GM12873 (cell line): ENCODE results near the gene IL22RA2.

Experiments used
- CTCF ChIP-seq: IDR thresholded peaks from 2 replicates; pipeline ENCODE4 v1.5.1; 2012; ENCODE audit warnings: low read depth, mild to moderate bottlenecking, moderate library complexity, low read length, control low read depth; ENCODE audit not compliant: insufficient read depth; ENCODE audit errors: missing control alignments

The IL22RA2 gene

DNA sequence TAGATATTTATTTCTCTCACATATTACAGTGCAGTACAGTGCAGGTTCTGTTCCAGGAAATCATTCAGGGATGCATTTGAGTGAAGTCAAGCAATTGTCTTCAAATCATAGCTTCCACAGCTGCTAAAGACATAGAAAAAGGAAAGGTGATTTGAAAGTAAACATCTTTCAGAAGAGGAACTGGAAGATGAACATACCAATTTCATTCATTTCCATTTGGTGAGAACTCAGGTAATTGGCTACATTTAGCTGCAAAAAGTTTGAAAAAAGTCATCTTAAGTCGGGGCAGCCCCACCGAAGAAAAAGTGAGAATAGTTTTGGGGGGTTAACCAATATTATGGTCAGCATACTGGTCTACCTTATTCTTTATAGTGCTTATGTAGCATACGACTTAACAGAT, 67.3 kb downstream of the IL22RA2 start:
- no peak for TF ChIP-seq CTCF

DNA sequence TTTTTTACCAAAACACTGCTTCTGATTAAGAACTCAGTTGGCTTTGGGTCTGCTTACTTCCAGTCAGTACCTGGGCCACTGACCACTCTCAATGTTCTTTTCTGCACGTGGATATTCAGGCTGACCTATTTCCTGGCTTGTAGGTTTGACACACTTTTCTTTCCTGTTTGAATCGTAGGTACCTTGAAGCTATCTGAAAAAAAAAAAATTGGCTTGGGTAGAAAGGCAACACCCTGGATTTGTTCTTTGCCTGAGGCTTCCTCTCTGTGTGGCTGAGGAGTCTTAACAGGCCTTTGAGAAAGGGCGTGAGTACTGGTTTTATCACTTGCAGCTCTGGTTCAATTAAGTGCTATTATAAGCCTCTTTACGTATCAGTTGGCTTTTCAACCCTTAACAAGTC, 68.1 kb downstream of the IL22RA2 start:
- no peak for TF ChIP-seq CTCF

GRCh38 chr6:137104926-137105325, 68.5 kb downstream of the IL22RA2 start:
- no peak for TF ChIP-seq CTCF

- TF ChIP-seq CTCF: no peak
These were observed 70.5 kb downstream of the IL22RA2 start for GRCh38 chr6:137102851-137103492.

DNA sequence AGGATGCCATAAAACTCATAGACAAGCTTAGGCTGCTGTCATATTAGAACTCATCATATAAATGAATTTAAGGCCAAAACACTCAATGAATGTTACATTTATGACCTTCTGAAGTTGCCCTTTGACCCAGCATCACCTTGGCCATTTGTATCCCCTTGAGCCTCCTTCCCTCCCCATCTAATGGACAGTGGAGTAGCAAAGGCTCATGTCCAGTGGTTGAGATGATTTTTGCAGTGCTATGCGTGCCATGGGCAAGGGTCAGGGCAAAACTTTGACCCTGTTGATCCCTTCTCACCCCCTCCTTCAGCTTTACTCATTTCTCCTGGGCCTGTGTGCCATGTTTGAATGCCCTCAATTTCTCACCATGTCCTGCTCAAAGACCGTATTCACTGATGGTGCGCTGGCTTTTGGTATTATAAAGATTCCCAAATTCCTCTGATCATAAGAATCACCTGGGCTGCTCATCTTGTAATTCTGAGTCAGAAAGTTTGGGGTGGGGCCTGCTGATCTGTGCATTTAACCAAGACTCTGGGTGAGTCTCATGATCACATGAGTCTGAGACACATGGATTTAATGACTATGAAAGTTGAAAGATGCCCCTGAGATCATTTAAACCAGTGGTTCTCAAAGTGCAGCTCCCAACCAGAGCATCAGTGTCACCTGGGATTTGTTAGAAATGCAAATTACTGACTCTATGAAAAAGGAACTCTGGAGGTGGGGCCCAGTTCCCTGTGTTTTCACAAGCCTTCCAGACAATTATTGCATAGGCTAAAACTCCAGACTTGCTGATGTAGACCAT, 71.2 kb downstream of the IL22RA2 start:
- TF ChIP-seq CTCF: no peak

DNA sequence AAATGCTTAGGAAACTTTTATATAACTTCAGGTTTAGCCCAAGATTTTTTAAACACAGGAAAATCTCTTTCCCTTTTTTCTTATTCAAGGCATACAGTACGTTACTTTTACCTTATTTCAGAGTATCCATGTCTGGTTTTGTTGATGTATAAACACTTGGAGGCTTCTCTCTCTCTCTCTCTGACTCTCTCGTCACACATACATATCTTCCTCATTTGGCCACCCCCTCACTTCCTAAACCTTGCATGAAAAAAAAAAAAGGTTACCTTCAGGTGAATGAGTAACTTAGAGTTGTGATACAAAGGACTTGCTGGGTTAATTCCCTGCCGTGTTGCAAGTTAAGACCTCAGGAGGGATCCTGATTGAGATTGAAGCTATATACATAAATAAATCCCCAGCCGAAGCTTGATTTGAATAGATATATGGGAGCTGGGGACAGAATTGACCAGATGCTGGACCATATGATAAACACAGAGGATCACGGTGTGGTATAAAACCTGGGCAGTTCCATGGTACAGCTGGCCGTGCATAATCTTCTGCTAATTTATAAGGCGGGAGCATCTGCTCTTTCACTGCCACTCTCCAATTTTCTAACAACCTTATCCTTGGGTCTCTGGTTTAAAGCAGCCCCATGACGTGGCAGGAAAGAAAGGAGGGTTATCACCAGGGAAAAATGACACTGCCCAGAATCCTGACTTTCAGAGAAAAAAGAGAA, 73.6 kb downstream of the IL22RA2 start:
- no peak for TF ChIP-seq CTCF

GRCh38 chr6:137097526-137097925, 75.9 kb downstream of the IL22RA2 start:
- no peak for TF ChIP-seq CTCF
